Measurements from ENCODE around the gene NLGN4Y.

DNA sequence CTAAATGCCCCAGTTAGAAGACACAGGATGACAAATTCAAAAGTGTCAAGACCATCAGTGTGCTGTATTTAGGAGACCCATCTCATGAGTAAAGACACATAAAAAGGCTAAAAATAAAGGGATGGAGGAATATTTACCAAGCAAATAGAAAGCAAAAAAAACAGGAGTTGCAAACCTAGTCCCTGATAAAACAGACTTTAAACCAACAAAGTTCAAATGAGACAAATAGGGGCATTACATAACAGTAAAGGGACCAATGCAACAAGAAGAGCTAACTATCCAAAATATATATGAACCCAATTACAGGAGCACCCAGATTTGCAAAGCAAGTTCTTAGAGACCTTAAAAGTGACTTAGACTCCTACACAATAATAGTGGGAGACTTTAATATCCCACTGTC, 336.1 kb downstream of the NLGN4Y start:
- TF ChIP-seq POLR2A (IDR thresholded peaks at IDR 0.05): no peak
- TF ChIP-seq, protein P1, sequence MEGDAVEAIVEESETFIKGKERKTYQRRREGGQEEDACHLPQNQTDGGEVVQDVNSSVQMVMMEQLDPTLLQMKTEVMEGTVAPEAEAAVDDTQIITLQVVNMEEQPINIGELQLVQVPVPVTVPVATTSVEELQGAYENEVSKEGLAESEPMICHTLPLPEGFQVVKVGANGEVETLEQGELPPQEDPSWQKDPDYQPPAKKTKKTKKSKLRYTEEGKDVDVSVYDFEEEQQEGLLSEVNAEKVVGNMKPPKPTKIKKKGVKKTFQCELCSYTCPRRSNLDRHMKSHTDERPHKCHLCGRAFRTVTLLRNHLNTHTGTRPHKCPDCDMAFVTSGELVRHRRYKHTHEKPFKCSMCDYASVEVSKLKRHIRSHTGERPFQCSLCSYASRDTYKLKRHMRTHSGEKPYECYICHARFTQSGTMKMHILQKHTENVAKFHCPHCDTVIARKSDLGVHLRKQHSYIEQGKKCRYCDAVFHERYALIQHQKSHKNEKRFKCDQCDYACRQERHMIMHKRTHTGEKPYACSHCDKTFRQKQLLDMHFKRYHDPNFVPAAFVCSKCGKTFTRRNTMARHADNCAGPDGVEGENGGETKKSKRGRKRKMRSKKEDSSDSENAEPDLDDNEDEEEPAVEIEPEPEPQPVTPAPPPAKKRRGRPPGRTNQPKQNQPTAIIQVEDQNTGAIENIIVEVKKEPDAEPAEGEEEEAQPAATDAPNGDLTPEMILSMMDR (IDR thresholded peaks at IDR 0.05): no peak
